Measurements from ENCODE around the gene USB1.

GRCh38 chr16:57970970-57971369 is 30.2 kb upstream of the USB1 start, which contains the start of gene CNGB1:
- TF ChIP-seq CTCF (IDR thresholded peaks at IDR 0.05) (no peak), POLR2A (IDR thresholded peaks at IDR 0.05) (no peak), POLR2AphosphoS5 (IDR thresholded peaks at IDR 0.05) (no peak)

All from prostate gland (tissue), 2 donors.